Fibroblast of lung (primary cell): ENCODE measurements around the gene EPSTI1. TPM values are rescaled to one million over a fixed set of nuclear protein-coding genes. Genes with fewer than 3 reads are reported as not detected.

Experiments
- DNase-seq, 2 donors: peaks; one replicate each; pipeline versions ENCODE4 v3.0.0 to v3.0.0-alpha.2; 2010; ENCODE audit warnings: low read depth in 2 of 2
- H2AFZ ChIP-seq: 2 replicates; pipeline ENCODE4 v1.5.1; 2012; ENCODE audit warnings: low read length, control low read depth, inconsistent platforms
- H3K27ac ChIP-seq: 2 replicates; pipeline ENCODE4 v1.5.1; 2011; ENCODE audit warnings: low read length, control low read depth; ENCODE audit not compliant: insufficient read depth
- H3K27me3 ChIP-seq: 2 replicates; pipeline ENCODE4 v1.5.1; 2011; ENCODE audit warnings: mild to moderate bottlenecking, low read length; ENCODE audit not compliant: control insufficient read depth, insufficient read depth
- H3K36me3 ChIP-seq: 2 replicates; pipeline ENCODE4 v1.5.1; 2011; ENCODE audit warnings: low read length; ENCODE audit not compliant: control insufficient read depth, insufficient read depth
- H3K4me1 ChIP-seq: 2 replicates; pipeline ENCODE4 v1.5.1; 2011; ENCODE audit warnings: low read length; ENCODE audit not compliant: control insufficient read depth, insufficient read depth; ENCODE audit errors: extremely low read depth
- H3K4me2 ChIP-seq: 2 replicates; pipeline ENCODE4 v1.5.1; 2011; ENCODE audit warnings: low read length, control low read depth; ENCODE audit not compliant: insufficient read depth; ENCODE audit errors: extremely low read depth
- H3K4me3 ChIP-seq, 4 experiments: fragments of 200-600 bp in 1 of 4; sonication (generic) in 1 of 4; replicated peaks in 1 of 4; 2 replicates each; pipeline ENCODE4 v1.5.1; 2011 to 2016; ENCODE audit warnings: low read length in 4 of 4, low read depth in 3 of 4, mild to moderate bottlenecking in 3 of 4, control low read depth in 2 of 4, inconsistent platforms in 1 of 4, mixed read lengths in 1 of 4; ENCODE audit not compliant: insufficient read depth in 1 of 4; ENCODE audit errors: control extremely low read depth in 1 of 4
- H3K79me2 ChIP-seq: 2 replicates; pipeline ENCODE4 v1.5.1; 2012; ENCODE audit warnings: mild to moderate bottlenecking, low read length, inconsistent platforms; ENCODE audit not compliant: control insufficient read depth, insufficient read depth
- H3K9ac ChIP-seq: 2 replicates; pipeline ENCODE4 v1.5.1; 2011; ENCODE audit warnings: mild to moderate bottlenecking, low read length, control low read depth; ENCODE audit not compliant: insufficient read depth
- H3K9me3 ChIP-seq: 2 replicates; pipeline ENCODE4 v1.5.1; 2012; ENCODE audit warnings: low read depth, low read length; ENCODE audit not compliant: control insufficient read depth, insufficient read depth
- H4K20me1 ChIP-seq: 2 replicates; pipeline ENCODE4 v1.5.1; 2011; ENCODE audit warnings: low read length; ENCODE audit not compliant: control insufficient read depth, insufficient read depth; ENCODE audit errors: extremely low read depth
- EZH2 ChIP-seq: IDR thresholded peaks from 2 replicates; pipeline ENCODE4 v1.5.1; 2012; ENCODE audit warnings: low read length, control low read depth, mild to moderate bottlenecking; ENCODE audit errors: missing control alignments
- polyA plus RNA-seq, 2 donors: library from polyadenylated mRNA; depleted of rRNA in 1 of 2; stranded (reverse) in 1 of 2; unstranded in 1 of 2; fragments of >200 nt; gene quantifications; 2 replicates each; pipeline ENCODE4 v1.2.1, GENCODE V29; 2011 to 2012; ENCODE audit warnings: missing spikeins in 1 of 2
- total RNA-seq: library from RNA; depleted of rRNA; stranded (reverse); fragments of >200 nt; gene quantifications from 2 replicates; pipeline ENCODE4 v1.2.1, GENCODE V29; 2014
- TF ChIP-seq, protein P1 (sequence below), 2 donors: IDR thresholded peaks in 1 of 2; conservative IDR thresholded peaks in 1 of 2; 1 replicate in 1 of 2; 2 replicates in 1 of 2; pipeline ENCODE4 v1.5.1; 2011 to 2012; ENCODE audit warnings: low read length in 2 of 2, control low read depth in 1 of 2, inconsistent platforms in 1 of 2, low read depth in 1 of 2, mild to moderate bottlenecking in 1 of 2

EPSTI1 gene
- total and polyA plus RNA-seq, 2 donors (not counting 1 experiment from before 2014, with no cell fraction given) = 5.6 to 10.9 TPM

DNA sequence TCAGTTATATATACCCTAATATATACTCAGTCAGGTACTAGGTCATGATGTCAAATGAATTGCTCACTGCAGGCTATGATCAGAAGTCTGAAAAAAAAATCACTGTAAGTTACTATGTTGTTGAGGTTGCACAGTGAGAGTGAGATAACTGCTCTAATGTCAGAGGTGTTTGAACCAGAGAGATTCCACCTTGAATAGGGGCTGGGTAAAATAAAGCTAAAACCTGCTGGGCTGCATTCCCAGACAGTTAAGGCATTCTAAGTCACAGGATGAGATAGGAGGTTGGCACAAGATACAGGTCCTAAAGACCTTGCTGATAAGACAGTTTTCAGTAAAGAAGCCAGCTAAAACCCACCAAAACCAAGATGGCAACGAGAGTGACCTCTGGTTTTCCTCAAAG lies 10.2 kb downstream of the EPSTI1 start:
- DNase-seq = no peak
- no peak overlapping the region for H3K4me2 ChIP-seq

DNA sequence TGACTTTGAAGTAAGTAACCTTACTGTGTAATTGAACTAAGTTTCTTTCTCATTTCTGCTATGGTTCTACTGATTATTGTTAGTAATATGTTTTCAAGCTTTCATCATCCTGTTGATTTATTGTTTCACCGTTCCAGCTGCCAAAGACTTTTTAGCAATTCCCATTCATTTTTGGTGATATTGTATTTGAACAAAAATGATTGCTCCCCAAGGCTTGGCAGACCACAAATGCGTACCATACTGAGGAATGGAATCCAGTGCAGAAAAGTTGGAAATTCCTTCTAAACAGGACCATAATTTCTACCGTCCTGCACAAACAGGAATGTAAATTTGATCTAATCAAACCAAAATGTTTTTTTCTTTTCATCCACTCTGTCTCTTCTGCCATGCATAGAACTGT lies 10.7 kb downstream of the EPSTI1 start:
- no peaks in the 10 kb centered on the region for H3K79me2 ChIP-seq
- no peak overlapping the region for H3K27ac ChIP-seq
- H3K4me3 ChIP-seq = no peak overlapping the region
- H3K9me3 ChIP-seq = no peaks in the 10 kb centered on the region
- H3K4me1 ChIP-seq = no peaks in the 10 kb centered on the region
- no peak overlapping the region for H3K9ac ChIP-seq
- no peaks in the 10 kb centered on the region for H3K27me3 ChIP-seq
- H2AFZ ChIP-seq = no peak overlapping the region
- H3K36me3 ChIP-seq = no peaks in the 10 kb centered on the region
- peak in 1 of 2 donors; percentile 18 for DNase-seq
- no peak for TF ChIP-seq EZH2
- TF ChIP-seq, protein P1, sequence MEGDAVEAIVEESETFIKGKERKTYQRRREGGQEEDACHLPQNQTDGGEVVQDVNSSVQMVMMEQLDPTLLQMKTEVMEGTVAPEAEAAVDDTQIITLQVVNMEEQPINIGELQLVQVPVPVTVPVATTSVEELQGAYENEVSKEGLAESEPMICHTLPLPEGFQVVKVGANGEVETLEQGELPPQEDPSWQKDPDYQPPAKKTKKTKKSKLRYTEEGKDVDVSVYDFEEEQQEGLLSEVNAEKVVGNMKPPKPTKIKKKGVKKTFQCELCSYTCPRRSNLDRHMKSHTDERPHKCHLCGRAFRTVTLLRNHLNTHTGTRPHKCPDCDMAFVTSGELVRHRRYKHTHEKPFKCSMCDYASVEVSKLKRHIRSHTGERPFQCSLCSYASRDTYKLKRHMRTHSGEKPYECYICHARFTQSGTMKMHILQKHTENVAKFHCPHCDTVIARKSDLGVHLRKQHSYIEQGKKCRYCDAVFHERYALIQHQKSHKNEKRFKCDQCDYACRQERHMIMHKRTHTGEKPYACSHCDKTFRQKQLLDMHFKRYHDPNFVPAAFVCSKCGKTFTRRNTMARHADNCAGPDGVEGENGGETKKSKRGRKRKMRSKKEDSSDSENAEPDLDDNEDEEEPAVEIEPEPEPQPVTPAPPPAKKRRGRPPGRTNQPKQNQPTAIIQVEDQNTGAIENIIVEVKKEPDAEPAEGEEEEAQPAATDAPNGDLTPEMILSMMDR (conservative IDR thresholded peaks at IDR 0.05 in 1 of 2, IDR thresholded peaks at IDR 0.05 in 1 of 2; ENCODE audit: low read depth in 1 of 2, low read length in 2 of 2) = no peak
- H3K4me2 ChIP-seq = no peak overlapping the region
- no peaks in the 10 kb centered on the region for H4K20me1 ChIP-seq

More for the DNA sequence above, 10.2 kb downstream of the EPSTI1 start:
- Histone ChIP-seq H3K9me3 (no peaks in the 10 kb centered on the region), H4K20me1 (no peaks in the 10 kb centered on the region), H3K4me1 (no peaks in the 10 kb centered on the region), H2AFZ (no peak overlapping the region), H3K79me2 (no peaks in the 10 kb centered on the region), H3K9ac (no peak overlapping the region), H3K27ac (no peak overlapping the region), H3K36me3 (no peaks in the 10 kb centered on the region), H3K4me3 (no peak overlapping the region), H3K27me3 (no peaks in the 10 kb centered on the region)
- TF ChIP-seq, protein P1 (conservative IDR thresholded peaks at IDR 0.05 in 1 of 2, IDR thresholded peaks at IDR 0.05 in 1 of 2; ENCODE audit: low read depth in 1 of 2, low read length in 2 of 2) = no peak
- no peak for TF ChIP-seq EZH2

DNA sequence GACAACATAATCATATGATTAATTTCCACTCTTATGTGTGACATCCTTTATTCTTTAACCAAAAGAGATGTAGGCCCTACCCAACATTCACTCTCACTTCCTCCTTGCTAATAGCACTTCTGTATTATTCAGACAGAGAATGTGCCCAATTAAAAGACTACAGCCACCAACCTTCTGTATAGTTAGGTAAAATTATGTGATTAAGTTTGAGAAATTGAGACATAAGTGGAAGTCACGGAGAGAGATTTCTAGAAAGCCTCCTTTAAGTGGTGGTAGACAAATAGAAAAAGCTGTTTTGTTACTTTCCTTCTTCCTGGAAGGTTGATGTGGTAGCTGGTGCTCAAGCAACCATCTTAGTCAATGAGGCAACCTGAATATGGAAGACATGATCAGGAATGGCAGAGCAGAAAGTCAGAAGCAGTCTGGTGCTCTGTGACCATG lies 14.8 kb downstream of the EPSTI1 start:
- H3K9ac ChIP-seq = no peak overlapping the region
- H2AFZ ChIP-seq = no peak overlapping the region
- H3K4me2 ChIP-seq = no peak overlapping the region
- no peaks in the 10 kb centered on the region for H3K36me3 ChIP-seq
- DNase-seq = no peak
- no peak overlapping the region for H3K27ac ChIP-seq
- no peaks in the 10 kb centered on the region for H3K9me3 ChIP-seq
- H3K27me3 ChIP-seq = no peaks in the 10 kb centered on the region
- H3K79me2 ChIP-seq = no peaks in the 10 kb centered on the region
- TF ChIP-seq EZH2 = no peak
- TF ChIP-seq, protein P1 (conservative IDR thresholded peaks at IDR 0.05 in 1 of 2, IDR thresholded peaks at IDR 0.05 in 1 of 2; ENCODE audit: low read depth in 1 of 2, low read length in 2 of 2) = no peak
- no peaks in the 10 kb centered on the region for H3K4me1 ChIP-seq
- no peak overlapping the region for H3K4me3 ChIP-seq
- H4K20me1 ChIP-seq = no peaks in the 10 kb centered on the region
